Mesendoderm (in vitro differentiated cells): ENCODE data around the gene XRCC2.

Source experiments
- DNase-seq: peaks from one replicate; pipeline ENCODE4 v3.0.0; 2013
- H2AK5ac ChIP-seq: 2 replicates; pipeline ENCODE4 v1.6.1; 2013; ENCODE audit warnings: low read length, inconsistent platforms
- H2BK120ac ChIP-seq: 2 replicates; pipeline ENCODE4 v1.6.1; 2013; ENCODE audit warnings: low read depth, mild to moderate bottlenecking, low read length, moderate library complexity, mixed read lengths
- H2BK15ac ChIP-seq: replicated peaks from 2 replicates; pipeline ENCODE4 v1.6.1; 2013; ENCODE audit warnings: low read depth, mild to moderate bottlenecking, moderate library complexity
- H2BK5ac ChIP-seq: 2 replicates; pipeline ENCODE4 v1.6.1; 2013; ENCODE audit warnings: low read length, inconsistent platforms
- H3K18ac ChIP-seq: 2 replicates; pipeline ENCODE4 v1.6.1; 2013; ENCODE audit warnings: mild to moderate bottlenecking, low read length, mixed read lengths
- H3K23ac ChIP-seq: one replicate; pipeline ENCODE4 v1.6.1; 2013; ENCODE audit warnings: low read length
- H3K27ac ChIP-seq: 2 replicates; pipeline ENCODE4 v1.5.1; 2013; ENCODE audit warnings: low read depth, mild to moderate bottlenecking, inconsistent platforms, low read length, moderate library complexity
- H3K27me3 ChIP-seq: 2 replicates; pipeline ENCODE4 v1.6.1; 2013; ENCODE audit warnings: low read length, control low read depth, mild to moderate bottlenecking, inconsistent platforms; ENCODE audit not compliant: insufficient read depth, poor library complexity
- H3K36me3 ChIP-seq: 2 replicates; pipeline ENCODE4 v1.6.1; 2013; ENCODE audit warnings: low read length, inconsistent platforms; ENCODE audit not compliant: control insufficient read depth, insufficient read depth
- H3K4ac ChIP-seq: one replicate; pipeline ENCODE4 v1.6.1; 2013; ENCODE audit warnings: low read depth, mild to moderate bottlenecking, low read length, moderate library complexity
- H3K4me1 ChIP-seq: 2 replicates; pipeline ENCODE4 v1.6.1; 2013; ENCODE audit warnings: low read depth, low read length, inconsistent platforms; ENCODE audit not compliant: control insufficient read depth
- H3K4me2 ChIP-seq: 2 replicates; pipeline ENCODE4 v1.6.1; 2013; ENCODE audit warnings: low read length
- H3K4me3 ChIP-seq: 2 replicates; pipeline ENCODE4 v1.5.1; 2013; ENCODE audit warnings: mild to moderate bottlenecking, low read length
- H3K56ac ChIP-seq: one replicate; pipeline ENCODE4 v1.6.1; 2013; ENCODE audit warnings: low read length
- H3K79me1 ChIP-seq: 2 replicates; pipeline ENCODE4 v1.6.1; 2013; ENCODE audit warnings: low read length, inconsistent platforms
- H3K79me2 ChIP-seq: 2 replicates; pipeline ENCODE4 v1.6.1; 2013; ENCODE audit warnings: mild to moderate bottlenecking, low read length; ENCODE audit not compliant: control insufficient read depth, insufficient read depth
- H3K9ac ChIP-seq: 2 replicates; pipeline ENCODE4 v1.6.1; 2013; ENCODE audit warnings: low read length, inconsistent platforms
- H4K5ac ChIP-seq: one replicate; pipeline ENCODE4 v1.6.1; 2013; ENCODE audit warnings: low read length
- H4K8ac ChIP-seq: one replicate; pipeline ENCODE4 v1.6.1; 2013; ENCODE audit warnings: low read depth, mild to moderate bottlenecking, control low read depth, low read length, moderate library complexity
- WGBS: extraction: QIAGEN DNeasy Blood & Tissue Kit; methylation state at CpG from one replicate; pipeline ENCODE4 v1.1.7; 2013; ENCODE audit warnings: low lambda C conversion rate, missing lambda C conversion rate; ENCODE audit not compliant: insufficient coverage; ENCODE audit errors: extremely low coverage; 5-methylcytosine and 5-hydroxymethylcytosine counted together

XRCC2 gene

GRCh38 chr7:152619027-152619739 is 56.8 kb downstream of the XRCC2 start:
- Histone ChIP-seq H2BK15ac (no peak overlapping the region), H3K79me2 (no peaks in the 10 kb centered on the region), H3K4ac (no peak overlapping the region), H3K79me1 (no peaks in the 10 kb centered on the region), H2BK120ac (no peak overlapping the region), H3K4me2 (no peak overlapping the region), H3K9ac (no peak overlapping the region), H3K4me1 (no peaks in the 10 kb centered on the region), H3K18ac (no peak overlapping the region), H3K23ac (no peak overlapping the region), H2BK5ac (no peak overlapping the region), H2AK5ac (no peak overlapping the region), H3K36me3 (no peaks in the 10 kb centered on the region), H4K8ac (no peak overlapping the region), H3K56ac (no peak overlapping the region), H3K27ac (no peak overlapping the region), H4K5ac (no peak overlapping the region), H3K4me3 (no peak overlapping the region), H3K27me3 (no peaks in the 10 kb centered on the region)
- DNase-seq: no peak
- WGBS: no CpG with 5 or more reads among the region's 11 CpGs

GRCh38 chr7:152618427-152618826 is 57.5 kb downstream of the XRCC2 start:
- Histone ChIP-seq H2BK15ac (no peak overlapping the region), H2AK5ac (no peak overlapping the region), H3K18ac (no peak overlapping the region), H3K56ac (no peak overlapping the region), H3K4me2 (no peak overlapping the region), H3K4me1 (no peaks in the 10 kb centered on the region), H3K79me2 (no peaks in the 10 kb centered on the region), H3K79me1 (no peaks in the 10 kb centered on the region), H2BK120ac (no peak overlapping the region), H3K27ac (no peak overlapping the region), H3K4me3 (no peak overlapping the region), H3K9ac (no peak overlapping the region), H3K4ac (no peak overlapping the region), H2BK5ac (no peak overlapping the region), H3K23ac (no peak overlapping the region), H3K36me3 (no peaks in the 10 kb centered on the region), H4K8ac (no peak overlapping the region), H3K27me3 (no peaks in the 10 kb centered on the region), H4K5ac (no peak overlapping the region)
- WGBS: no CpG with 5 or more reads among the region's 5 CpGs
- no peak for DNase-seq

GRCh38 chr7:152617056-152617455 is 58.9 kb downstream of the XRCC2 start:
- Histone ChIP-seq H4K8ac (no peak overlapping the region), H3K4ac (no peak overlapping the region), H3K27ac (no peak overlapping the region), H4K5ac (no peak overlapping the region), H2AK5ac (no peak overlapping the region), H3K36me3 (no peaks in the 10 kb centered on the region), H3K27me3 (no peaks in the 10 kb centered on the region), H3K4me1 (no peaks in the 10 kb centered on the region), H3K23ac (no peak overlapping the region), H3K56ac (no peak overlapping the region), H3K79me2 (no peaks in the 10 kb centered on the region), H3K4me3 (no peak overlapping the region), H3K79me1 (no peaks in the 10 kb centered on the region), H3K4me2 (no peak overlapping the region), H3K18ac (no peak overlapping the region), H2BK120ac (no peak overlapping the region), H3K9ac (no peak overlapping the region), H2BK5ac (no peak overlapping the region), H2BK15ac (no peak overlapping the region)
- DNase-seq: peak; percentile 32
- WGBS: no CpG with 5 or more reads among the region's 5 CpGs

GRCh38 chr7:152615031-152615741 is 60.8 kb downstream of the XRCC2 start:
- Histone ChIP-seq H3K27me3 (no peaks in the 10 kb centered on the region), H3K4ac (no peak overlapping the region), H3K79me1 (no peaks in the 10 kb centered on the region), H3K27ac (no peak overlapping the region), H3K4me3 (no peak overlapping the region), H3K9ac (no peak overlapping the region), H3K56ac (no peak overlapping the region), H2BK120ac (no peak overlapping the region), H3K79me2 (no peaks in the 10 kb centered on the region), H3K36me3 (no peaks in the 10 kb centered on the region), H2BK15ac (no peak overlapping the region), H3K23ac (no peak overlapping the region), H4K5ac (no peak overlapping the region), H4K8ac (no peak overlapping the region), H3K4me2 (no peak overlapping the region), H3K18ac (no peak overlapping the region), H2AK5ac (no peak overlapping the region), H3K4me1 (no peaks in the 10 kb centered on the region), H2BK5ac (no peak overlapping the region)
- no CpG with 5 or more reads among the region's 13 CpGs for WGBS
- no peak for DNase-seq

- no peaks in the 10 kb centered on the region for H3K79me1 ChIP-seq
- no peak overlapping the region for H3K4me2 ChIP-seq
- no peak overlapping the region for H4K8ac ChIP-seq
- no peak for DNase-seq
- H3K27me3 ChIP-seq: no peaks in the 10 kb centered on the region
- H3K9ac ChIP-seq: no peak overlapping the region
- no peak overlapping the region for H3K23ac ChIP-seq
- H3K27ac ChIP-seq: no peak overlapping the region
- H2BK5ac ChIP-seq: no peak overlapping the region
- no peak overlapping the region for H2BK120ac ChIP-seq
- H4K5ac ChIP-seq: no peak overlapping the region
- H3K4me1 ChIP-seq: no peaks in the 10 kb centered on the region
- no peaks in the 10 kb centered on the region for H3K79me2 ChIP-seq
- no CpG with 5 or more reads among the region's 4 CpGs for WGBS
- H3K36me3 ChIP-seq: no peaks in the 10 kb centered on the region
- no peak overlapping the region for H2BK15ac ChIP-seq
- H3K18ac ChIP-seq: no peak overlapping the region
- no peak overlapping the region for H3K56ac ChIP-seq
- H3K4me3 ChIP-seq: no peak overlapping the region
- no peak overlapping the region for H2AK5ac ChIP-seq
- no peak overlapping the region for H3K4ac ChIP-seq
Measured at GRCh38 chr7:152608656-152609055, 67.3 kb downstream of the XRCC2 start.
